K562 (cell line): ENCODE data around the gene GATA2. TPM values are rescaled to one million over a fixed set of nuclear protein-coding genes. Genes with fewer than 3 reads are reported as not detected.

ENCODE experiments used
- ATAC-seq: fragments of 200-7000 bp; cut with Tn5 transposase; 3 replicates; pipeline ENCODE4 v1.9.1; 2020; ENCODE audit warnings: moderate library complexity
- BruUV-seq: library from RNA; stranded (reverse); fragments of 400-500 nt; replicated peaks from 2 replicates; lab custom pipeline; 2021; lab: Mats Ljungman, UMichigan
- CTCF ChIA-PET: fragments of 300-600 bp; formaldehyde crosslinking; extraction: SDS; loops from one replicate; lab custom pipeline; 2021; ENCODE audit warnings: low intra/inter-chr PET ratio; lab: Yijun Ruan, JAX
- POLR2A ChIA-PET: fragments of 300-600, 350-650 bp; sonication (Branson Sonifier 250); formaldehyde crosslinking; extraction: SDS; loops from one replicate; lab custom pipeline; 2021; ENCODE audit warnings: antibody characterized with exemption, inconsistent platforms; lab: Yijun Ruan, JAX
- DNase-seq, 4 experiments: peaks; one replicate each; pipeline versions ENCODE4 v3.0.0 to v3.0.0-alpha.2; 2011 to 2018; ENCODE audit warnings: low spot score in 3 of 4, mixed read lengths in 3 of 4; ENCODE audit errors: extremely low read depth in 1 of 4
- FAIRE-seq: peaks from 2 replicates; lab custom pipeline; 2011; peaks lifted over from hg19 to GRCh38; lab: Jason Lieb, UNC
- H2AFZ ChIP-seq: 2 replicates; pipeline ENCODE4 v1.6.0; 2011; ENCODE audit warnings: low read depth, low read length, control low read depth, inconsistent platforms
- H3K27ac ChIP-seq: fragments of 200-600 bp; 3 replicates; pipeline ENCODE4 v1.8.0; 2011; ENCODE audit warnings: low read depth, mild to moderate bottlenecking, control low read depth, inconsistent platforms, low read length, moderate library complexity, mixed read lengths; ENCODE audit errors: extremely low read depth
- H3K27me3 ChIP-seq, 2 experiments: fragments of 300-600 bp in 1 of 2; 2 replicates in 1 of 2; 3 replicates in 1 of 2; pipeline versions ENCODE4 v1.6.0 to v1.8.0; 2011; ENCODE audit warnings: inconsistent platforms in 2 of 2, low read length in 2 of 2, mild to moderate bottlenecking in 1 of 2, mixed read lengths in 1 of 2, moderate library complexity in 1 of 2; ENCODE audit not compliant: control insufficient read depth in 2 of 2, insufficient read depth in 2 of 2
- H3K36me3 ChIP-seq: fragments of 300-600 bp; 3 replicates; pipeline ENCODE4 v1.8.0; 2011; ENCODE audit warnings: mild to moderate bottlenecking, low read length, inconsistent platforms; ENCODE audit not compliant: control insufficient read depth, insufficient read depth
- H3K4me1 ChIP-seq, 2 experiments: fragments of 200-600 bp in 1 of 2; replicated peaks in 1 of 2; 2 replicates in 1 of 2; 3 replicates in 1 of 2; pipeline versions ENCODE4 v1.5.1 to v1.8.0; 2011; ENCODE audit warnings: inconsistent platforms in 2 of 2, low read length in 2 of 2, mild to moderate bottlenecking in 1 of 2, mixed read lengths in 1 of 2, moderate library complexity in 1 of 2; ENCODE audit not compliant: control insufficient read depth in 2 of 2, insufficient read depth in 2 of 2
- H3K4me2 ChIP-seq: 2 replicates; pipeline ENCODE4 v1.6.1; 2011; ENCODE audit warnings: low read length, control low read depth, inconsistent platforms, mixed read lengths; ENCODE audit not compliant: insufficient read depth
- H3K4me3 ChIP-seq: fragments of 200-600 bp; sonication (generic), shearing (Covaris generic); 2 replicates; pipeline ENCODE4 v1.5.1; 2016; ENCODE audit warnings: control low read depth, inconsistent platforms
- H3K79me2 ChIP-seq: fragments of 200-600 bp; 3 replicates; pipeline ENCODE4 v1.8.0; 2011; ENCODE audit warnings: low read length, inconsistent platforms; ENCODE audit not compliant: control insufficient read depth, insufficient read depth
- H3K9ac ChIP-seq, 2 experiments: 2 replicates each; pipeline versions ENCODE4 v1.6.0 to v1.6.1; 2011; ENCODE audit warnings: low read depth in 2 of 2, low read length in 2 of 2, control low read depth in 1 of 2, inconsistent platforms in 1 of 2, mild to moderate bottlenecking in 1 of 2, mixed read lengths in 1 of 2; ENCODE audit not compliant: insufficient read depth in 1 of 2
- H3K9me1 ChIP-seq: one replicate; pipeline ENCODE4 v1.6.0; 2011; ENCODE audit warnings: inconsistent platforms, mild to moderate bottlenecking, low read length, moderate library complexity; ENCODE audit not compliant: control insufficient read depth, insufficient read depth
- H3K9me3 ChIP-seq: replicated peaks from 2 replicates; pipeline ENCODE4 v1.5.1; 2011; ENCODE audit warnings: low read depth, low read length, inconsistent platforms; ENCODE audit not compliant: control insufficient read depth, insufficient read depth
- H4K20me1 ChIP-seq: replicated peaks from 2 replicates; pipeline ENCODE4 v1.6.1; 2011; ENCODE audit warnings: low read length, inconsistent platforms, mixed read lengths; ENCODE audit not compliant: control insufficient read depth, insufficient read depth
- ARID1B ChIP-seq: fragments of 450-650 bp; IDR thresholded peaks from 2 replicates; pipeline ENCODE4 v1.6.1; 2016; ENCODE audit warnings: antibody characterized with exemption, mild to moderate bottlenecking, inconsistent platforms
- CHD2 ChIP-seq: IDR thresholded peaks from 2 replicates; pipeline ENCODE4 v1.6.1; 2011; ENCODE audit warnings: low read depth, low read length
- CSDE1 ChIP-seq, 2 experiments: fragments of 450-650 bp; IDR thresholded peaks; 2 replicates each; pipeline ENCODE4 v1.6.1; 2016; ENCODE audit warnings: mild to moderate bottlenecking in 1 of 2
- HDAC3 ChIP-seq: fragments of 450-650 bp; IDR thresholded peaks from 2 replicates; pipeline ENCODE4 v1.6.1; 2018; ENCODE audit warnings: borderline replicate concordance, mild to moderate bottlenecking, moderate library complexity; ENCODE audit not compliant: partially characterized antibody
- JUND ChIP-seq, 2 experiments: IDR thresholded peaks; 2 replicates in 1 of 2; 3 replicates in 1 of 2; pipeline ENCODE4 v1.6.1; 2011; ENCODE audit warnings: borderline replicate concordance in 2 of 2, low read depth in 2 of 2, low read length in 2 of 2, improper control_type of control experiment in 1 of 2, missing biosample characterization in 1 of 2, missing genetic modification characterization in 1 of 2, missing genetic modification reagents in 1 of 2
- KAT8 ChIP-seq: fragments of 450-650 bp; IDR thresholded peaks from 2 replicates; pipeline ENCODE4 v1.6.1; 2016; ENCODE audit warnings: low read depth, mild to moderate bottlenecking
- MAX ChIP-seq: sonication (generic); formaldehyde crosslinking; IDR thresholded peaks from 2 replicates; pipeline ENCODE4 v1.9.0; 2022; ENCODE audit warnings: mild to moderate bottlenecking, missing genetic modification reagents
- MBD2 ChIP-seq: sonication (generic); IDR thresholded peaks from 2 replicates; pipeline ENCODE4 v1.6.1; 2016; ENCODE audit warnings: low read depth, borderline replicate concordance
- PBX2 ChIP-seq, 2 experiments: IDR thresholded peaks in 1 of 2; conservative IDR thresholded peaks in 1 of 2; 2 replicates each; pipeline ENCODE4 v1.6.1; 2016; ENCODE audit warnings: low read depth in 2 of 2, mild to moderate bottlenecking in 1 of 2, missing compliant biosample characterization in 1 of 2, missing genetic modification characterization in 1 of 2, moderate library complexity in 1 of 2
- RBBP5 ChIP-seq: fragments of 200-600 bp; sonication (generic); IDR thresholded peaks from 2 replicates; pipeline ENCODE4 v1.6.1; 2012; ENCODE audit warnings: borderline replicate concordance, mild to moderate bottlenecking, low read length, control low read depth, inconsistent platforms; ENCODE audit not compliant: insufficient read depth, poor library complexity, severe bottlenecking
- RNF219 ChIP-seq: fragments of 250-450 bp; sonication (Bioruptor Pico); IDR thresholded peaks from 2 replicates; pipeline ENCODE4 v1.5.0; 2022; ENCODE audit warnings: mild to moderate bottlenecking
- SNIP1 ChIP-seq: fragments of 450-650 bp; IDR thresholded peaks from 2 replicates; pipeline ENCODE4 v1.7.1; 2017; ENCODE audit warnings: low read depth, mild to moderate bottlenecking
- TAF7 ChIP-seq: fragments of 450-650 bp; IDR thresholded peaks from 2 replicates; pipeline ENCODE4 v1.6.1; 2016; ENCODE audit warnings: missing genetic modification characterization, missing compliant biosample characterization
- XRCC5 ChIP-seq: fragments of 200-400 bp; formaldehyde crosslinking; IDR thresholded peaks from 2 replicates; pipeline ENCODE4 v1.6.1; 2017; ENCODE audit warnings: low read depth, mild to moderate bottlenecking, low read length
- YBX1 ChIP-seq: fragments of 450-650 bp; IDR thresholded peaks from 2 replicates; pipeline ENCODE4 v1.7.1; 2016; ENCODE audit warnings: mild to moderate bottlenecking
- ZNF253 ChIP-seq: fragments of 250-450 bp; sonication (Bioruptor Pico); conservative IDR thresholded peaks from 2 replicates; pipeline ENCODE4 v1.6.1; 2021; ENCODE audit warnings: mild to moderate bottlenecking
- ZNF347 ChIP-seq: fragments of 450-650 bp; formaldehyde crosslinking; IDR thresholded peaks from 2 replicates; pipeline ENCODE4 v1.4.0; 2020; ENCODE audit warnings: low read depth, mild to moderate bottlenecking, moderate library complexity
- WGBS: fragments of 100-300 bp; shearing (Covaris generic); methylation state at CpG from one replicate; pipeline ENCODE4 v1.1.6; 2016; ENCODE audit warnings: low coverage, mixed read lengths; ENCODE audit not compliant: insufficient coverage; ENCODE audit errors: missing lambda C conversion rate; 5-methylcytosine and 5-hydroxymethylcytosine counted together
- in situ Hi-C: fragments of 300-500 bp; cut with MboI; formaldehyde crosslinking; loops from 4 replicates; pipeline ENCODE4 v1.15.0; 2018; ENCODE audit warnings: inconsistent platforms, mixed read lengths
- intact Hi-C: fragments of 100-400 bp; cut with micrococcal nuclease; formaldehyde crosslinking; loops from 2 replicates; pipeline ENCODE4 v1.14.2; 2022
- polyA plus RNA-seq, 8 experiments: library from polyadenylated mRNA; depleted of rRNA in 4 of 8; stranded (reverse) in 5 of 8; unstranded in 3 of 8; fragments of >200 nt; fragmentation: Nextera tagmentation in 2 of 8; fragmentation: Illumina TruSeq in 1 of 8; extraction: Ambion mirVana in 2 of 8; extraction: Trizol in 1 of 8; gene quantifications; 2 replicates each; pipeline versions ENCODE4 v1.2.1 to v1.2.3, GENCODE V29; 2011 to 2014; ENCODE audit warnings: inconsistent platforms in 1 of 8, missing spikeins in 1 of 8
- total RNA-seq, 7 experiments: library from RNA; depleted of rRNA in 6 of 7; stranded (reverse); fragments of >200 nt in 6 of 7; fragmentation: Illumina TruSeq in 2 of 7; extraction: Trizol in 2 of 7; gene quantifications; 2 replicates each; pipeline versions ENCODE4 v1.2.1 to v1.2.3, GENCODE V29; 2011 to 2021; ENCODE audit warnings: low replicate concordance in 1 of 7

The GATA2 gene
- total and polyA plus RNA-seq, 9 of the 15 experiments (the other 6 are each of a cell fraction or from before 2014, with no cell fraction given), result 8.5 to 218 (median 50.8) TPM

- Histone ChIP-seq H3K79me2 (no peaks in the 10 kb centered on the region), H3K4me1 (peaks cover under 1% of the 10 kb centered on the region in 2 experiments; a peak in 3 of 5 replicates), H3K4me2 (no peak overlapping the region), H3K27me3 (no peaks in the 10 kb centered on the region), H3K9ac (no peak overlapping the region), H3K4me3 (no peak overlapping the region), H4K20me1 (no peaks in the 10 kb centered on the region), H3K9me1 (no peaks in the 10 kb centered on the region), H3K36me3 (no peaks in the 10 kb centered on the region), H3K9me3 (no peaks in the 10 kb centered on the region), H3K27ac (no peak overlapping the region), H2AFZ (no peak overlapping the region)
- ChIA-PET POLR2A (interaction anchor here (1.3 kb wide), 1 partner anchor 52 kb away, joined by 3 read pairs; no protein-coding TSS in a partner anchor), CTCF (no interaction called here)
- no TSS peak for BruUV-seq
- DNase-seq, result no peak
- FAIRE-seq, result no peak
- WGBS, result 60% methylated on average over 1 of the region's 2 CpGs
- intact Hi-C loops, result no loop called here
- in situ Hi-C loops, result no loop called here
- ATAC-seq, result no peak
- TF ChIP-seq MAX (CRISPR knock-in tag), result no peak
- no peak for TF ChIP-seq KAT8
- no peak for TF ChIP-seq XRCC5
- TF ChIP-seq HDAC3, result no peak
- TF ChIP-seq ZNF347, result no peak
- no peak for TF ChIP-seq RBBP5
- no peak for TF ChIP-seq CSDE1 (IDR thresholded peaks at IDR 0.05)
- no peak for TF ChIP-seq YBX1
- no peak for TF ChIP-seq CHD2
- no peak for TF ChIP-seq ARID1B
- TF ChIP-seq JUND (IDR thresholded peaks at IDR 0.05; ENCODE audit: borderline replicate concordance, low read depth, low read length), result no peak
- no peak for TF ChIP-seq JUND (tag; IDR thresholded peaks at IDR 0.05; ENCODE audit: borderline replicate concordance, low read depth, low read length)
- no peak for TF ChIP-seq SNIP1
- TF ChIP-seq ZNF253, result no peak
- TF ChIP-seq TAF7 (tag), result no peak
- no peak for TF ChIP-seq PBX2 (CRISPR knock-in tag; IDR thresholded peaks at IDR 0.05; ENCODE audit: low read depth)
- TF ChIP-seq PBX2 (tag; conservative IDR thresholded peaks at IDR 0.05; ENCODE audit: low read depth), result no peak
- no peak for TF ChIP-seq MBD2
- no peak for TF ChIP-seq RNF219 (CRISPR knock-in tag)
These were observed 48.2 kb upstream of the GATA2 start for GRCh38 chr3:128541246-128541645.
